Psoas muscle (tissue), 8 donors: Measurements from ENCODE around the gene GAPVD1. TPM values are rescaled to one million over a fixed set of nuclear protein-coding genes. Genes with fewer than 3 reads are reported as not detected.
"Not testable (repeated sequence)": the region's sequence is repeated elsewhere in the genome, so short reads cannot be mapped to it uniquely, and the experiment has no call there.

Experiments used
- ATAC-seq, 4 donors: fragments of 200-7000 bp; cut with Tn5 transposase; one replicate each; pipeline ENCODE4 v1.9.1; 2020; ENCODE audit warnings: moderate library complexity in 3 of 4, mild to moderate bottlenecking in 2 of 4
- DNase-seq, 2 donors: peaks; one replicate each; pipeline ENCODE4 v3.0.0-alpha.2; 2020
- H3K27ac ChIP-seq: fragments of 200-600 bp; one replicate; pipeline ENCODE4 v1.8.0; 2022
- H3K27me3 ChIP-seq, 3 donors: fragments of 200-600 bp in 1 of 3; one replicate each; pipeline versions ENCODE4 v1.6.1 to v1.8.0; 2013 to 2022; ENCODE audit warnings: low read length in 2 of 3, mild to moderate bottlenecking in 2 of 3, moderate library complexity in 1 of 3; ENCODE audit not compliant: insufficient read depth in 3 of 3
- H3K36me3 ChIP-seq, 2 donors: fragments of 200-600 bp in 1 of 2; one replicate each; pipeline versions ENCODE4 v1.6.1 to v1.8.0; 2013 to 2022; ENCODE audit warnings: low read depth in 1 of 2, mild to moderate bottlenecking in 1 of 2, moderate library complexity in 1 of 2; ENCODE audit not compliant: insufficient read depth in 1 of 2
- H3K4me1 ChIP-seq: fragments of 200-600 bp; one replicate; pipeline ENCODE4 v1.8.0; 2022
- H3K4me3 ChIP-seq: fragments of 200-600 bp; one replicate; pipeline ENCODE4 v1.8.0; 2022; ENCODE audit warnings: mild to moderate bottlenecking
- H3K9me3 ChIP-seq: fragments of 200-600 bp; one replicate; pipeline ENCODE4 v1.8.0; 2022
- CTCF ChIP-seq: fragments of 200-600 bp; IDR thresholded peaks from one replicate; pipeline ENCODE4 v1.8.0; 2022; ENCODE audit warnings: antibody characterized with exemption
- WGBS, 3 donors: extraction: QIAGEN DNeasy Blood & Tissue Kit; methylation state at CpG; one replicate each; pipeline versions ENCODE4 v1.1.6 to v1.1.7; 2013; 5-methylcytosine and 5-hydroxymethylcytosine counted together
- intact Hi-C, 2 donors: fragments of 100-400 bp; cut with DNase I; formaldehyde crosslinking; loops; one replicate each; pipeline versions ENCODE4 v1.11.0 to v1.14.2; 2022
- polyA plus RNA-seq, 3 donors: library from polyadenylated mRNA; stranded (reverse); fragments of 200-250 nt; gene quantifications; one replicate each; pipeline ENCODE4 v1.2.3, GENCODE V29; 2013
- total RNA-seq, 4 donors: library from RNA; stranded (reverse); fragmentation: NEBNext Ultra II Directional in 2 of 4; extraction: Animal tissue kit (Norgen Biotek cat#: 25700) in 2 of 4; gene quantifications; one replicate each; pipeline versions ENCODE4 v1.2.1 to v1.2.4, GENCODE V29; 2021 to 2023
- donor health status: healthy with polysubstance abuse.
- donor health status: DM: no; HTN: no; CAD: no; lungs with moderate emphysema.
- donor health status: Bipolar disorder and iron deficiency.
- donor health status: healthy.
- donor health status: DM: yes; HTN: yes; CAD: no.
- donor health status: DM: no; HTN: no; CAD: no.
- donor health status: DM: no; HTN: no; CAD: no.
- donor health status: DM: yes; HTN: yes; CAD: no.

GAPVD1 gene
- total and polyA plus RNA-seq, 7 donors: 9.7 to 49.3 (median 33.0) TPM

GRCh38 chr9:125304273-125304672 lies 42.6 kb downstream of the GAPVD1 start:
- ATAC-seq (no peak), DNase-seq (no peak)
- Histone ChIP-seq H3K9me3 (no peaks in the 10 kb centered on the region), H3K36me3 (peaks cover 14 to 92% of the 10 kb centered on the region in 2 donors), H3K4me3 (no peak overlapping the region), H3K27ac (no peak overlapping the region), H3K4me1 (no peaks in the 10 kb centered on the region), H3K27me3 (no peaks in the 10 kb centered on the region)
- intact Hi-C loops: no loop called here
- WGBS, 3 donors: 96 to 99% (median 98%) methylated on average over 2 of the region's 2 CpGs
- TF ChIP-seq CTCF: no peak

GRCh38 chr9:125312411-125312810 lies 50.8 kb downstream of the GAPVD1 start:
- peaks cover 17 to 91% of the 10 kb centered on the region in 2 donors for H3K36me3 ChIP-seq
- intact Hi-C loops: no loop called here
- no peak overlapping the region for H3K27ac ChIP-seq
- H3K27me3 ChIP-seq: no peaks in the 10 kb centered on the region
- no peaks in the 10 kb centered on the region for H3K9me3 ChIP-seq
- TF ChIP-seq CTCF: no peak
- 95 to 99% (median 98%) methylated on average over 2 of the region's 2 CpGs for WGBS, 3 donors
- no peaks in the 10 kb centered on the region for H3K4me1 ChIP-seq
- H3K4me3 ChIP-seq: no peak overlapping the region
- ATAC-seq: no peak
- DNase-seq: no peak

DNA sequence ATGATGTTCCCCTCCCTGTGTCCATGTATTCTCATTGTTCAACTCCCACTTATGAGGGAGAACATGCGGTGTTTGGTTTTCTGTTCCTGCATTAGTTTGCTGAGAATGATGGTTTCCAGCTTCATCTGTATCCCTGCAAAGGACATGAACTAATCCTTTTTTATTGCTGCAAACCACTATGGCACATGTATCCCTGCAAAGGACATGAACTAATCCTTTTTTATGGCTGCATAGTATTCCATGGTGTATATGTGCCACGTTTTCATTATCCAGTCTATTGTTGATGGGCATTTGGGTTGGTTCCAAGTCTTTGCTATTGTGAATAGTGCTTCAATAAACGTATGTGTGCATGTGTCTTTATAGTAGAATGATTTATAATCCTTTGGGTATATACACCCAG lies 54.7 kb downstream of the GAPVD1 start:
- H3K27ac ChIP-seq, ATAC-seq, H3K4me3 ChIP-seq, DNase-seq, intact Hi-C loops, H3K9me3 ChIP-seq, H3K4me1 ChIP-seq, H3K27me3 ChIP-seq: not testable (repeated sequence)
- WGBS, 3 donors: 62 to 91% (median 87%) methylated on average over 3 of the region's 3 CpGs
- H3K36me3 ChIP-seq: peaks cover 15 to 93% of the 10 kb centered on the region in 2 donors

- Histone ChIP-seq H3K27ac (no peak overlapping the region), H3K4me3 (no peak overlapping the region), H3K4me1 (no peaks in the 10 kb centered on the region), H3K27me3 (no peaks in the 10 kb centered on the region), H3K9me3 (peaks cover 4% of the 10 kb centered on the region), H3K36me3 (peaks cover 11 to 93% of the 10 kb centered on the region in 2 donors)
- no peak for ATAC-seq
- WGBS, 3 donors: 97 to 100% (median 99%) methylated on average over 3 of the region's 3 CpGs
- intact Hi-C loops: no loop called here
- no peak for DNase-seq
- no peak for TF ChIP-seq CTCF
Measured at GRCh38 chr9:125317704-125318103, 56.1 kb downstream of the GAPVD1 start.

DNA sequence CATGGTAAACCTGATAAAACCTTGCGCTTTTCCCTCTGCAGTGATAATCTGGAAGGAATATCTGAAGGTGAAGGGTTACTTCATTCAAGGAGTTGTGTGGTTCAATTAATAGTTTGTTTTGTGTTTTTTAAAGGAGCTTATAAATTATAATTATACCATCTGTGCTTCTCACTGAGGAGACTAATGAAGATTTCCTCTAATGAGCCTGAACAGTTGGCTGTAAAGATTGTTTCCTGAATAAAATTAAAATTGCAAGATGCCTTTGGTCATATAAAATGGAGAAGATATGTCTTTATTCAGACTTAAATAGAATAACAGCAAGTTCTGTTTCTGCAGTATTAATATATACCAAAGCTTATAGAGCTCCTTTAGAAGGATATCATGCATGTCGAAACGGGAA lies 59.9 kb downstream of the GAPVD1 start:
- Histone ChIP-seq H3K9me3 (peaks cover 4% of the 10 kb centered on the region), H3K36me3 (peaks cover 9 to 90% of the 10 kb centered on the region in 2 donors), H3K27me3 (no peaks in the 10 kb centered on the region), H3K4me3 (no peak overlapping the region), H3K27ac (no peak overlapping the region), H3K4me1 (no peaks in the 10 kb centered on the region)
- WGBS, 3 donors: 65 to 97% (median 83%) methylated on average over 3 of the region's 3 CpGs
- no peak for DNase-seq
- intact Hi-C loops: no loop called here
- TF ChIP-seq CTCF: no peak
- no peak for ATAC-seq
